Sigmoid colon (tissue), 7 donors: Measurements from ENCODE around the gene WIPF3. TPM values are rescaled to one million over a fixed set of nuclear protein-coding genes. Genes with fewer than 3 reads are reported as not detected.

Experiments
- DNase-seq: peaks from one replicate; pipeline ENCODE4 v3.0.0-alpha.2; 2019
- H3K27ac ChIP-seq, 4 donors: fragments of 200-600 bp; sonication (generic); one replicate each; pipeline ENCODE4 v1.5.1; 2016 to 2019; ENCODE audit warnings: mild to moderate bottlenecking in 1 of 4
- H3K27me3 ChIP-seq, 3 donors: fragments of 200-600 bp; sonication (generic); one replicate each; pipeline ENCODE4 v1.5.1; 2019; ENCODE audit warnings: mild to moderate bottlenecking in 1 of 3
- H3K36me3 ChIP-seq, 4 donors: fragments of 200-600 bp; sonication (generic); one replicate each; pipeline ENCODE4 v1.5.1; 2016 to 2019
- H3K4me1 ChIP-seq, 4 donors: fragments of 200-600 bp; sonication (generic); one replicate each; pipeline ENCODE4 v1.5.1; 2017 to 2019
- H3K4me3 ChIP-seq, 4 donors: fragments of 200-600 bp; sonication (generic); one replicate each; pipeline ENCODE4 v1.5.1; 2017 to 2019; ENCODE audit warnings: mild to moderate bottlenecking in 2 of 4, moderate library complexity in 1 of 4
- H3K9me3 ChIP-seq, 4 donors: fragments of 200-600 bp in 3 of 4; sonication (generic) in 3 of 4; one replicate each; pipeline versions ENCODE4 v1.5.1 to v1.6.1; 2013 to 2019
- CTCF ChIP-seq, 4 experiments: fragments of 450-650 bp in 3 of 4; fragments of 200-600 bp in 1 of 4; IDR thresholded peaks; one replicate each; pipeline ENCODE4 v1.5.1; 2016 to 2019; ENCODE audit warnings: antibody characterized with exemption in 4 of 4, mild to moderate bottlenecking in 3 of 4, moderate library complexity in 2 of 4
- EP300 ChIP-seq, 4 donors: sonication (generic); formaldehyde crosslinking; IDR thresholded peaks; one replicate each; pipeline ENCODE4 v1.6.1; 2017; ENCODE audit warnings: antibody characterized with exemption in 4 of 4
- POLR2A ChIP-seq, 2 donors: fragments of 450-650 bp; IDR thresholded peaks; one replicate each; pipeline ENCODE4 v1.6.1; 2016; ENCODE audit warnings: antibody characterized with exemption in 2 of 2, mild to moderate bottlenecking in 2 of 2, moderate library complexity in 2 of 2
- POLR2AphosphoS5 ChIP-seq, 4 donors: sonication (generic); formaldehyde crosslinking; IDR thresholded peaks; one replicate each; pipeline ENCODE4 v1.6.1; 2017; ENCODE audit warnings: antibody characterized with exemption in 4 of 4
- WGBS, 2 donors: extraction: QIAGEN DNeasy Blood & Tissue Kit; methylation state at CpG; one replicate each; pipeline ENCODE4 v1.1.7; 2013; 5-methylcytosine and 5-hydroxymethylcytosine counted together
- intact Hi-C: fragments of 100-400 bp; cut with DNase I; formaldehyde crosslinking; loops from one replicate; pipeline ENCODE4 v1.15.1; 2023
- polyA plus RNA-seq, 3 donors: library from polyadenylated mRNA; stranded (reverse); fragments of 200-250 nt; gene quantifications; one replicate each; pipeline ENCODE4 v1.2.3, GENCODE V29; 2013
- total RNA-seq, 4 donors: library from RNA; depleted of rRNA; stranded (reverse); fragments of >200 nt; gene quantifications; one replicate each; pipeline ENCODE4 v1.1.0, GENCODE V29; 2016
- donor health status: healthy with polysubstance abuse.
- donor health status: Bipolar disorder and iron deficiency.
- donor health status: healthy.

WIPF3 gene
- total and polyA plus RNA-seq, 7 donors: 0.46 to 4.7 (median 0.71) TPM

DNA sequence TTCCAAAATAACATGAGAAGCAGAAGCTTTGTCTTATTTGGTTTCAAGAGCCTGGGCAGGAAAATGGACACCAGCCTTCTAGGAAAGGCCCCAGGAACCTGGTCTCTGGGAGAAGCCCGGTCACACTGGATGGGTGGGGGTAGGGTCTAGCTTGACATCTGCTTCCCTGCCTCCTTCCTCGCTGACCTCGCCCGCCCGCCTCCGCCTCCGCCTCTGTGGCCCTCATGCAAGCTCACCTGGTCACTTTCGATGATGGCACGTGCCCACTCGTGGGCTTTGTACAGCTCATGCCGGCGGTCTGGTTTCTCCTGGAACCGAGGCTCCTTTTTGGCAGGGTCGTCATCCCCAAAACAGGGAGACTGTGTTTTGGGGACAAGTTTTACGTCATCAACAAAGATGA, 119.9 kb downstream of the WIPF3 start:
- no peak overlapping the region for H3K27ac ChIP-seq
- no peaks in the 10 kb centered on the region for H3K4me1 ChIP-seq
- WGBS, 2 donors: 86 to 94% methylated on average over 15 of the region's 15 CpGs
- H3K9me3 ChIP-seq: no peaks in the 10 kb centered on the region
- intact Hi-C loops: no loop called here
- no peak overlapping the region for H3K4me3 ChIP-seq
- DNase-seq: no peak
- H3K27me3 ChIP-seq: no peaks in the 10 kb centered on the region
- TF ChIP-seq POLR2AphosphoS5 (IDR thresholded peaks at IDR 0.05): no peak
- no peak for TF ChIP-seq CTCF (IDR thresholded peaks at IDR 0.05)
- TF ChIP-seq EP300 (IDR thresholded peaks at IDR 0.05): no peak
- TF ChIP-seq POLR2A (IDR thresholded peaks at IDR 0.05): no peak
- H3K36me3 ChIP-seq: peaks cover 4 to 41% (median 19%) of the 10 kb centered on the region in 4 donors

GRCh38 chr7:29926741-29927140, 120.4 kb downstream of the WIPF3 start:
- no peak overlapping the region for H3K4me3 ChIP-seq
- H3K36me3 ChIP-seq: peaks cover 4 to 46% (median 19%) of the 10 kb centered on the region in 4 donors
- H3K9me3 ChIP-seq: no peaks in the 10 kb centered on the region
- no peaks in the 10 kb centered on the region for H3K4me1 ChIP-seq
- DNase-seq: no peak
- H3K27ac ChIP-seq: no peak overlapping the region
- intact Hi-C loops: no loop called here
- TF ChIP-seq EP300 (IDR thresholded peaks at IDR 0.05) (no peak), CTCF (IDR thresholded peaks at IDR 0.05) (no peak), POLR2AphosphoS5 (IDR thresholded peaks at IDR 0.05) (no peak), POLR2A (IDR thresholded peaks at IDR 0.05) (no peak)
- WGBS, 2 donors: 20 to 56% methylated on average over 5 of the region's 5 CpGs
- H3K27me3 ChIP-seq: no peaks in the 10 kb centered on the region

GRCh38 chr7:29929018-29929807, 122.9 kb downstream of the WIPF3 start:
- 61 to 87% methylated on average over 17 of the region's 17 CpGs for WGBS, 2 donors
- DNase-seq: no peak
- H3K9me3 ChIP-seq: no peaks in the 10 kb centered on the region
- intact Hi-C loops: no loop called here
- peaks cover 0 to 32% (median 3%) of the 10 kb centered on the region in 4 donors for H3K36me3 ChIP-seq
- no peak for TF ChIP-seq EP300 (IDR thresholded peaks at IDR 0.05)
- no peak for TF ChIP-seq CTCF (IDR thresholded peaks at IDR 0.05)
- TF ChIP-seq POLR2A (IDR thresholded peaks at IDR 0.05): no peak
- no peak for TF ChIP-seq POLR2AphosphoS5 (IDR thresholded peaks at IDR 0.05)
- no peaks in the 10 kb centered on the region for H3K27me3 ChIP-seq
- no peak overlapping the region for H3K27ac ChIP-seq
- H3K4me1 ChIP-seq: no peaks in the 10 kb centered on the region
- no peak overlapping the region for H3K4me3 ChIP-seq

GRCh38 chr7:29935111-29935510, 128.8 kb downstream of the WIPF3 start:
- H3K27ac ChIP-seq: no peak overlapping the region
- peaks cover 15 to 79% (median 24%) of the 10 kb centered on the region in 4 donors for H3K36me3 ChIP-seq
- TF ChIP-seq POLR2A (IDR thresholded peaks at IDR 0.05) (no peak), EP300 (IDR thresholded peaks at IDR 0.05) (no peak), POLR2AphosphoS5 (IDR thresholded peaks at IDR 0.05) (no peak), CTCF (IDR thresholded peaks at IDR 0.05) (no peak)
- H3K27me3 ChIP-seq: no peaks in the 10 kb centered on the region
- no peak for DNase-seq
- H3K4me1 ChIP-seq: no peaks in the 10 kb centered on the region
- intact Hi-C loops: no loop called here
- WGBS, 2 donors: 71 to 95% methylated on average over 2 of the region's 2 CpGs
- H3K4me3 ChIP-seq: no peak overlapping the region
- no peaks in the 10 kb centered on the region for H3K9me3 ChIP-seq
